Liver (tissue), 3 donors: ENCODE data around the gene C12orf60.

Experiments used
- GABPA ChIP-seq, 2 donors: IDR thresholded peaks in 1 of 2; conservative IDR thresholded peaks in 1 of 2; 2 replicates each; pipeline ENCODE4 v1.6.1; 2016; ENCODE audit warnings: antibody characterized with exemption in 2 of 2, mild to moderate bottlenecking in 1 of 2, moderate library complexity in 1 of 2
- RAD21 ChIP-seq, 2 donors: IDR thresholded peaks; 2 replicates each; pipeline ENCODE4 v1.6.1; 2016; ENCODE audit warnings: antibody characterized with exemption in 2 of 2, mild to moderate bottlenecking in 2 of 2
- RXRA ChIP-seq, 2 donors: IDR thresholded peaks; 2 replicates each; pipeline ENCODE4 v1.6.1; 2017 to 2018; ENCODE audit warnings: antibody characterized with exemption in 2 of 2, mild to moderate bottlenecking in 1 of 2
- TF ChIP-seq, protein P1 (sequence below): fragments of 150-350 bp; IDR thresholded peaks from 2 replicates; pipeline ENCODE4 v1.5.1; 2017; ENCODE audit warnings: improper control_type of control experiment, low read depth, low read length; ENCODE audit not compliant: missing input control
- TF ChIP-seq, protein P2 (sequence below): IDR thresholded peaks from 2 replicates; pipeline ENCODE4 v1.6.1; 2016; ENCODE audit warnings: antibody characterized with exemption, mild to moderate bottlenecking
- donor health status: healthy.
- donor health status: healthy.

GRCh38 chr12:14839262-14839661, 35.8 kb downstream of the C12orf60 start:
- TF ChIP-seq GABPA (IDR thresholded peaks at IDR 0.05 in 1 of 2, conservative IDR thresholded peaks at IDR 0.05 in 1 of 2) (no peak), RAD21 (IDR thresholded peaks at IDR 0.05) (no peak), RXRA (IDR thresholded peaks at IDR 0.05) (no peak)
- TF ChIP-seq, protein P1, sequence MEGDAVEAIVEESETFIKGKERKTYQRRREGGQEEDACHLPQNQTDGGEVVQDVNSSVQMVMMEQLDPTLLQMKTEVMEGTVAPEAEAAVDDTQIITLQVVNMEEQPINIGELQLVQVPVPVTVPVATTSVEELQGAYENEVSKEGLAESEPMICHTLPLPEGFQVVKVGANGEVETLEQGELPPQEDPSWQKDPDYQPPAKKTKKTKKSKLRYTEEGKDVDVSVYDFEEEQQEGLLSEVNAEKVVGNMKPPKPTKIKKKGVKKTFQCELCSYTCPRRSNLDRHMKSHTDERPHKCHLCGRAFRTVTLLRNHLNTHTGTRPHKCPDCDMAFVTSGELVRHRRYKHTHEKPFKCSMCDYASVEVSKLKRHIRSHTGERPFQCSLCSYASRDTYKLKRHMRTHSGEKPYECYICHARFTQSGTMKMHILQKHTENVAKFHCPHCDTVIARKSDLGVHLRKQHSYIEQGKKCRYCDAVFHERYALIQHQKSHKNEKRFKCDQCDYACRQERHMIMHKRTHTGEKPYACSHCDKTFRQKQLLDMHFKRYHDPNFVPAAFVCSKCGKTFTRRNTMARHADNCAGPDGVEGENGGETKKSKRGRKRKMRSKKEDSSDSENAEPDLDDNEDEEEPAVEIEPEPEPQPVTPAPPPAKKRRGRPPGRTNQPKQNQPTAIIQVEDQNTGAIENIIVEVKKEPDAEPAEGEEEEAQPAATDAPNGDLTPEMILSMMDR = no peak
- TF ChIP-seq, protein P2, sequence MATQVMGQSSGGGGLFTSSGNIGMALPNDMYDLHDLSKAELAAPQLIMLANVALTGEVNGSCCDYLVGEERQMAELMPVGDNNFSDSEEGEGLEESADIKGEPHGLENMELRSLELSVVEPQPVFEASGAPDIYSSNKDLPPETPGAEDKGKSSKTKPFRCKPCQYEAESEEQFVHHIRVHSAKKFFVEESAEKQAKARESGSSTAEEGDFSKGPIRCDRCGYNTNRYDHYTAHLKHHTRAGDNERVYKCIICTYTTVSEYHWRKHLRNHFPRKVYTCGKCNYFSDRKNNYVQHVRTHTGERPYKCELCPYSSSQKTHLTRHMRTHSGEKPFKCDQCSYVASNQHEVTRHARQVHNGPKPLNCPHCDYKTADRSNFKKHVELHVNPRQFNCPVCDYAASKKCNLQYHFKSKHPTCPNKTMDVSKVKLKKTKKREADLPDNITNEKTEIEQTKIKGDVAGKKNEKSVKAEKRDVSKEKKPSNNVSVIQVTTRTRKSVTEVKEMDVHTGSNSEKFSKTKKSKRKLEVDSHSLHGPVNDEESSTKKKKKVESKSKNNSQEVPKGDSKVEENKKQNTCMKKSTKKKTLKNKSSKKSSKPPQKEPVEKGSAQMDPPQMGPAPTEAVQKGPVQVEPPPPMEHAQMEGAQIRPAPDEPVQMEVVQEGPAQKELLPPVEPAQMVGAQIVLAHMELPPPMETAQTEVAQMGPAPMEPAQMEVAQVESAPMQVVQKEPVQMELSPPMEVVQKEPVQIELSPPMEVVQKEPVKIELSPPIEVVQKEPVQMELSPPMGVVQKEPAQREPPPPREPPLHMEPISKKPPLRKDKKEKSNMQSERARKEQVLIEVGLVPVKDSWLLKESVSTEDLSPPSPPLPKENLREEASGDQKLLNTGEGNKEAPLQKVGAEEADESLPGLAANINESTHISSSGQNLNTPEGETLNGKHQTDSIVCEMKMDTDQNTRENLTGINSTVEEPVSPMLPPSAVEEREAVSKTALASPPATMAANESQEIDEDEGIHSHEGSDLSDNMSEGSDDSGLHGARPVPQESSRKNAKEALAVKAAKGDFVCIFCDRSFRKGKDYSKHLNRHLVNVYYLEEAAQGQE = no peak
